H1 (cell line): ENCODE data around the gene TDRD1. TPM values are rescaled to one million over a fixed set of nuclear protein-coding genes. Genes with fewer than 3 reads are reported as not detected.

ENCODE experiments used
- CTCF ChIA-PET: fragments of 300-600 bp; sonication (Branson Sonifier 250); formaldehyde crosslinking; loops from one replicate; lab custom pipeline; 2021; ENCODE audit not compliant: partially characterized antibody; lab: Charles Lee
- POLR2A ChIA-PET: fragments of 300-600 bp; sonication (Branson Sonifier 250); formaldehyde crosslinking; loops from one replicate; lab custom pipeline; 2021; ENCODE audit warnings: inconsistent platforms; ENCODE audit not compliant: partially characterized antibody; lab: Charles Lee
- DNase-seq, 2 experiments: peaks; one replicate each; pipeline versions ENCODE4 v3.0.0 to v3.0.0-alpha.2; 2010 to 2022; ENCODE audit warnings: low spot score in 2 of 2, low read depth in 1 of 2, mixed read lengths in 1 of 2
- FAIRE-seq: peaks from 2 replicates; lab custom pipeline; 2011; peaks lifted over from hg19 to GRCh38; lab: Jason Lieb, UNC
- H2AFZ ChIP-seq: 2 replicates; pipeline ENCODE4 v1.8.1; 2012; ENCODE audit warnings: low read length, inconsistent platforms
- H2AK5ac ChIP-seq: 2 replicates; pipeline ENCODE4 v1.6.1; 2013; ENCODE audit warnings: low read depth, low read length
- H2BK120ac ChIP-seq: replicated peaks from 2 replicates; pipeline ENCODE3; 2013; ENCODE audit warnings: low read depth, low read length, inconsistent platforms
- H2BK12ac ChIP-seq: 2 replicates; pipeline ENCODE4 v1.6.1; 2013; ENCODE audit warnings: low read depth, low read length
- H2BK15ac ChIP-seq: 2 replicates; pipeline ENCODE4 v1.6.1; 2013; ENCODE audit warnings: low read length
- H2BK20ac ChIP-seq: 2 replicates; pipeline ENCODE4 v1.6.1; 2013; ENCODE audit warnings: low read length
- H2BK5ac ChIP-seq: 2 replicates; pipeline ENCODE4 v1.6.1; 2013; ENCODE audit warnings: low read depth, low read length
- H3K14ac ChIP-seq: 2 replicates; pipeline ENCODE4 v1.6.1; 2013; ENCODE audit warnings: inconsistent platforms; ENCODE audit not compliant: insufficient read length
- H3K18ac ChIP-seq: 2 replicates; pipeline ENCODE4 v1.6.1; 2013; ENCODE audit warnings: low read length; ENCODE audit errors: extremely low read depth
- H3K23ac ChIP-seq: 2 replicates; pipeline ENCODE4 v1.6.1; 2013; ENCODE audit warnings: inconsistent platforms; ENCODE audit not compliant: insufficient read length
- H3K23me2 ChIP-seq: 2 replicates; pipeline ENCODE4 v1.6.1; 2013; ENCODE audit warnings: low read depth, low read length
- H3K27ac ChIP-seq: 2 replicates; pipeline ENCODE4 v1.6.1; 2011; ENCODE audit warnings: low read depth, low read length, inconsistent platforms
- H3K27me3 ChIP-seq, 4 experiments: replicated peaks in 1 of 4; 1 replicate in 1 of 4; 2 replicates in 3 of 4; pipeline versions ENCODE4 v1.6.1 to v1.8.1; 2011 to 2013; ENCODE audit warnings: low read length in 3 of 4, mild to moderate bottlenecking in 3 of 4, inconsistent platforms in 2 of 4, mixed read lengths in 2 of 4, moderate library complexity in 1 of 4; ENCODE audit not compliant: control insufficient read depth in 3 of 4, insufficient read depth in 3 of 4; ENCODE audit errors: extremely low read depth in 1 of 4
- H3K36me3 ChIP-seq, 4 experiments: 2 replicates each; pipeline versions ENCODE4 v1.6.1 to v1.8.1; 2011 to 2013; ENCODE audit warnings: mild to moderate bottlenecking in 4 of 4, low read length in 3 of 4, moderate library complexity in 2 of 4, control low read depth in 1 of 4, inconsistent platforms in 1 of 4; ENCODE audit not compliant: insufficient read depth in 4 of 4, control insufficient read depth in 2 of 4
- H3K4ac ChIP-seq: replicated peaks from 2 replicates; pipeline ENCODE3; 2013; ENCODE audit warnings: low read length, low read depth, mixed read lengths, inconsistent platforms; ENCODE audit not compliant: insufficient read length
- H3K4me1 ChIP-seq, 4 experiments: replicated peaks in 1 of 4; 1 replicate in 1 of 4; 2 replicates in 3 of 4; pipeline versions ENCODE4 v1.6.1 to v1.8.1; 2011 to 2013; ENCODE audit warnings: low read length in 3 of 4, inconsistent platforms in 2 of 4, mixed read lengths in 1 of 4; ENCODE audit not compliant: insufficient read depth in 4 of 4, control insufficient read depth in 3 of 4
- H3K4me2 ChIP-seq, 2 experiments: 2 replicates each; pipeline versions ENCODE4 v1.6.1 to v1.8.1; 2011 to 2013; ENCODE audit warnings: low read depth in 2 of 2, low read length in 2 of 2, control low read depth in 1 of 2, inconsistent platforms in 1 of 2, mild to moderate bottlenecking in 1 of 2; ENCODE audit not compliant: insufficient read depth in 1 of 2
- H3K4me3 ChIP-seq, 4 experiments: fragments of 200-600, 300-600 bp in 1 of 4; sonication (generic), shearing (Covaris generic), sonication (Bioruptor Twin) in 1 of 4; 2 replicates each; pipeline versions ENCODE4 v1.5.1 to v1.8.1; 2011 to 2016; ENCODE audit warnings: low read length in 4 of 4, low read depth in 3 of 4, control low read depth in 2 of 4, inconsistent platforms in 2 of 4, mild to moderate bottlenecking in 2 of 4, mixed read lengths in 1 of 4, moderate library complexity in 1 of 4; ENCODE audit not compliant: insufficient read depth in 2 of 4; ENCODE audit errors: extremely low read depth in 1 of 4
- H3K56ac ChIP-seq: replicated peaks from 2 replicates; pipeline ENCODE3; 2013; ENCODE audit warnings: low read depth, mild to moderate bottlenecking, mixed read lengths, low read length, inconsistent platforms; ENCODE audit not compliant: insufficient read length
- H3K79me1 ChIP-seq: 2 replicates; pipeline ENCODE4 v1.6.1; 2013; ENCODE audit warnings: low read depth, low read length, control low read depth
- H3K79me2 ChIP-seq, 2 experiments: 2 replicates each; pipeline versions ENCODE4 v1.6.1 to v1.8.1; 2012 to 2013; ENCODE audit warnings: low read length in 2 of 2, mild to moderate bottlenecking in 2 of 2, inconsistent platforms in 1 of 2; ENCODE audit not compliant: insufficient read depth in 2 of 2, control insufficient read depth in 1 of 2
- H3K9ac ChIP-seq, 4 experiments: replicated peaks in 1 of 4; 1 replicate in 1 of 4; 2 replicates in 3 of 4; pipeline versions ENCODE4 v1.6.1 to v1.8.1; 2011 to 2013; ENCODE audit warnings: low read depth in 3 of 4, low read length in 3 of 4, control low read depth in 2 of 4, mild to moderate bottlenecking in 2 of 4, moderate library complexity in 2 of 4, inconsistent platforms in 1 of 4; ENCODE audit errors: extremely low read depth in 1 of 4
- H3K9me3 ChIP-seq, 2 experiments: 2 replicates each; pipeline versions ENCODE4 v1.6.1 to v1.8.1; 2012 to 2013; ENCODE audit warnings: mild to moderate bottlenecking in 2 of 2, moderate library complexity in 2 of 2, control low read depth in 1 of 2, inconsistent platforms in 1 of 2, low read depth in 1 of 2, low read length in 1 of 2, mixed read lengths in 1 of 2; ENCODE audit not compliant: insufficient read depth in 2 of 2
- H4K20me1 ChIP-seq, 2 experiments: replicated peaks in 1 of 2; 2 replicates each; pipeline versions ENCODE3 to v1.8.1; 2011 to 2013; ENCODE audit warnings: inconsistent platforms in 2 of 2, low read length in 2 of 2, mild to moderate bottlenecking in 1 of 2; ENCODE audit not compliant: insufficient read depth in 2 of 2, control insufficient read depth in 1 of 2
- H4K5ac ChIP-seq: 2 replicates; pipeline ENCODE4 v1.6.1; 2013; ENCODE audit warnings: low read length, low read depth, mixed read lengths, inconsistent platforms; ENCODE audit not compliant: insufficient read length
- H4K8ac ChIP-seq: 2 replicates; pipeline ENCODE4 v1.8.0; 2013; ENCODE audit warnings: mild to moderate bottlenecking, moderate library complexity, low read length, inconsistent platforms; ENCODE audit not compliant: insufficient read depth; ENCODE audit errors: extremely low read depth
- H4K91ac ChIP-seq: replicated peaks from 2 replicates; pipeline ENCODE3; 2013; ENCODE audit warnings: low read length, mixed read lengths, inconsistent platforms; ENCODE audit not compliant: insufficient read length
- BCL11A ChIP-seq, 2 experiments: IDR thresholded peaks; one replicate each; pipeline ENCODE4 v1.6.1; 2011; ENCODE audit warnings: low read depth in 2 of 2, low read length in 2 of 2, mild to moderate bottlenecking in 2 of 2
- BRCA1 ChIP-seq: IDR thresholded peaks from 2 replicates; pipeline ENCODE4 v1.6.1; 2012; ENCODE audit warnings: low read depth, low read length, improper control_type of control experiment
- CBX8 ChIP-seq: fragments of 300-800, 300-1000 bp; sonication (generic); IDR thresholded peaks from 2 replicates; pipeline ENCODE4 v1.7.1; 2016; ENCODE audit warnings: low read depth, low read length, borderline replicate concordance
- CTCF ChIP-seq, 3 experiments: IDR thresholded peaks; 1 replicate in 2 of 3; 2 replicates in 1 of 3; pipeline versions ENCODE4 v1.5.1 to v1.6.1; 2011; ENCODE audit warnings: low read length in 3 of 3, mild to moderate bottlenecking in 3 of 3, inconsistent platforms in 2 of 3, low read depth in 1 of 3, moderate library complexity in 1 of 3; ENCODE audit not compliant: insufficient read depth in 1 of 3; ENCODE audit errors: control extremely low read depth in 1 of 3
- EZH2 ChIP-seq: fragments of 200-600 bp; sonication (generic); IDR thresholded peaks from 2 replicates; pipeline ENCODE4 v1.7.1; 2012; ENCODE audit warnings: low read depth, mild to moderate bottlenecking, moderate library complexity, low read length, inconsistent platforms; ENCODE audit not compliant: severe bottlenecking
- MAFK ChIP-seq: IDR thresholded peaks from 2 replicates; pipeline ENCODE4 v1.6.1; 2012; ENCODE audit warnings: low read depth, mild to moderate bottlenecking, improper control_type of control experiment, low read length
- PHF8 ChIP-seq: fragments of 200-600 bp; sonication (generic); conservative IDR thresholded peaks from 2 replicates; pipeline ENCODE4 v1.7.1; 2012; ENCODE audit warnings: low read depth, mild to moderate bottlenecking, inconsistent platforms, low read length, moderate library complexity
- POU5F1 ChIP-seq: IDR thresholded peaks from 2 replicates; pipeline ENCODE4 v1.6.1; 2011; ENCODE audit warnings: low read depth, mild to moderate bottlenecking, low read length, moderate library complexity
- SAP30 ChIP-seq: fragments of 300-600 bp; sonication (generic); IDR thresholded peaks from 2 replicates; pipeline ENCODE4 v1.7.1; 2012; ENCODE audit warnings: low read length, moderate library complexity, mild to moderate bottlenecking, inconsistent platforms; ENCODE audit not compliant: insufficient read depth, insufficient replicate concordance
- SIRT6 ChIP-seq: IDR thresholded peaks from one replicate; pipeline ENCODE4 v1.7.1; 2012; ENCODE audit warnings: low read length, inconsistent platforms
- SP1 ChIP-seq: IDR thresholded peaks from 2 replicates; pipeline ENCODE4 v1.6.1; 2011; ENCODE audit warnings: low read depth, low read length
- TAF1 ChIP-seq: IDR thresholded peaks from 2 replicates; pipeline ENCODE4 v1.6.1; 2011; ENCODE audit warnings: mild to moderate bottlenecking, low read depth, low read length
- WGBS, 2 experiments: shearing (Covaris generic) in 1 of 2; methylation state at CpG; one replicate each; pipeline versions ENCODE4 v1.1.6 to v1.1.7; 2013 to 2015; ENCODE audit warnings: low lambda C conversion rate in 2 of 2, mixed read lengths in 2 of 2, inconsistent platforms in 1 of 2, low coverage in 1 of 2, missing lambda C conversion rate in 1 of 2; ENCODE audit not compliant: insufficient replicate concordance in 2 of 2, insufficient coverage in 1 of 2, insufficient read length in 1 of 2; ENCODE audit errors: extremely low coverage in 1 of 2, missing lambda C conversion rate in 1 of 2; 5-methylcytosine and 5-hydroxymethylcytosine counted together
- polyA plus RNA-seq, 7 experiments: library from polyadenylated mRNA; depleted of rRNA in 3 of 7; stranded (reverse) in 5 of 7; unstranded in 2 of 7; fragments of >200 nt in 5 of 7; fragments of 200-250 nt in 2 of 7; gene quantifications; 1 replicate in 5 of 7; 2 replicates in 1 of 7; 4 replicates in 1 of 7; pipeline versions ENCODE4 v1.2.1 to v1.2.3, GENCODE V29; 2011 to 2013; ENCODE audit warnings: missing spikeins in 2 of 7, mixed read lengths in 2 of 7
- total RNA-seq: library from RNA; stranded (reverse); fragmentation: NEBNext Ultra II Directional; extraction: Animal tissue kit (Norgen Biotek cat#: 25700); gene quantifications from 2 replicates; pipeline ENCODE4 v1.2.1, GENCODE V29; 2021

Gene TDRD1
- total and polyA plus RNA-seq, 2 of the 8 experiments (the other 6 are each of a cell fraction or from before 2014, with no cell fraction given), result 0.02 to 0.71 TPM

GRCh38 chr10:114243661-114244060 is 64.5 kb downstream of the TDRD1 start:
- Histone ChIP-seq H2BK20ac (no peak overlapping the region), H2AFZ (no peak overlapping the region), H4K5ac (no peak overlapping the region), H4K91ac (no peak overlapping the region), H3K14ac (no peak overlapping the region), H4K20me1 (no peaks in the 10 kb centered on the region), H3K4me1 (no peaks in the 10 kb centered on the region; a peak in 3 of 7 replicates), H3K4me2 (no peak overlapping the region), H3K18ac (no peak overlapping the region), H2BK5ac (no peak overlapping the region), H4K8ac (no peak overlapping the region), H2BK120ac (no peak overlapping the region), H3K4me3 (no peak overlapping the region), H2BK15ac (0 out of 2 replicates have a peak overlapping the region, but pooled peaks have one; percentile 40), H3K79me1 (no peaks in the 10 kb centered on the region), H2AK5ac (no peak overlapping the region), H3K9me3 (no peaks in the 10 kb centered on the region), H3K79me2 (no peaks in the 10 kb centered on the region), H3K23ac (no peak overlapping the region), H3K27ac (no peak overlapping the region), H2BK12ac (no peak overlapping the region), H3K36me3 (no peaks in the 10 kb centered on the region), H3K56ac (no peak overlapping the region), H3K23me2 (peaks cover 3% of the 10 kb centered on the region; the same call in 1 of the 2 replicates), H3K4ac (no peak overlapping the region), H3K27me3 (peaks cover 0 to 19% (median 13%) of the 10 kb centered on the region in 4 experiments; a peak in 5 of 7 replicates), H3K9ac (no peak overlapping the region)
- FAIRE-seq (no peak), DNase-seq (no peak)
- CTCF ChIA-PET, result interaction anchor here (1.8 to 3.6 kb wide), 2 partner anchors 10 to 60 kb away, joined by 4 to 10 read pairs; no protein-coding TSS in a partner anchor
- POLR2A ChIA-PET, result no interaction called here
- 91% methylated on average over 9 of the region's 9 CpGs; no CpG with 5 or more reads in 1 of the 2 experiments for WGBS, 2 experiments
- TF ChIP-seq SP1 (no peak), SIRT6 (no peak), BCL11A (IDR thresholded peaks at IDR 0.05; ENCODE audit: low read depth in 2 of 2, low read length in 2 of 2) (no peak), SAP30 (no peak), CTCF (IDR thresholded peaks at IDR 0.05; ENCODE audit: control extremely low read depth in 1 of 3, insufficient read depth in 1 of 3, low read depth in 1 of 3, low read length in 3 of 3) (no peak), EZH2 (no peak), PHF8 (no peak), CBX8 (no peak), POU5F1 (no peak), BRCA1 (no peak), MAFK (no peak), TAF1 (no peak)
